Measurements from ENCODE around the gene TNNT2.

The TNNT2 gene

GRCh38 chr1:201369209-201369608 lies 8.3 kb downstream of the TNNT2 start:
- DNase-seq (ENCODE audit: insufficient read length, low spot score) (no peak), FAIRE-seq (no peak)
- no peak for TF ChIP-seq CTCF (IDR thresholded peaks at IDR 0.05; ENCODE audit: insufficient read depth, missing control alignments)

- DNase-seq (ENCODE audit: insufficient read length, low spot score) (no peak), FAIRE-seq (no peak)
- TF ChIP-seq CTCF (IDR thresholded peaks at IDR 0.05; ENCODE audit: insufficient read depth, missing control alignments) = no peak
Observed at GRCh38 chr1:201366696-201367095, 10.8 kb downstream of the TNNT2 start.

GRCh38 chr1:201365251-201365650 lies 12.2 kb downstream of the TNNT2 start:
- no peak for FAIRE-seq
- DNase-seq (ENCODE audit: insufficient read length, low spot score) = no peak
- no peak for TF ChIP-seq CTCF (IDR thresholded peaks at IDR 0.05; ENCODE audit: insufficient read depth, missing control alignments)

GRCh38 chr1:201364808-201365105 lies 12.7 kb downstream of the TNNT2 start:
- FAIRE-seq (no peak), DNase-seq (ENCODE audit: insufficient read length, low spot score) (no peak)
- no peak for TF ChIP-seq CTCF (IDR thresholded peaks at IDR 0.05; ENCODE audit: insufficient read depth, missing control alignments)

- DNase-seq (ENCODE audit: insufficient read length, low spot score) (no peak), FAIRE-seq (no peak)
- TF ChIP-seq CTCF (IDR thresholded peaks at IDR 0.05; ENCODE audit: insufficient read depth, missing control alignments) = no peak
Observed at GRCh38 chr1:201363467-201363866, 14.0 kb downstream of the TNNT2 start.

GRCh38 chr1:201362906-201363305 lies 14.6 kb downstream of the TNNT2 start:
- DNase-seq (ENCODE audit: insufficient read length, low spot score) = no peak
- no peak for FAIRE-seq
- no peak for TF ChIP-seq CTCF (IDR thresholded peaks at IDR 0.05; ENCODE audit: insufficient read depth, missing control alignments)

GRCh38 chr1:201361652-201362504 lies 15.6 kb downstream of the TNNT2 start:
- DNase-seq (ENCODE audit: insufficient read length, low spot score) = peak; percentile 99
- TF ChIP-seq CTCF (IDR thresholded peaks at IDR 0.05; ENCODE audit: insufficient read depth, missing control alignments) = peak; percentile 97
- FAIRE-seq = no peak
